HFF-Myc (cell line): ENCODE data around the gene NEK3.

ENCODE experiments used
- DNase-seq: peaks from one replicate; pipeline ENCODE4 v3.0.0-alpha.2; 2011; ENCODE audit warnings: low read depth; ENCODE audit errors: extremely low read depth
- H3K4me3 ChIP-seq: replicated peaks from 2 replicates; pipeline ENCODE4 v1.5.1; 2011; ENCODE audit warnings: low read depth, mild to moderate bottlenecking, control low read depth, low read length
- TF ChIP-seq, protein P1 (sequence below): IDR thresholded peaks from 2 replicates; pipeline ENCODE4 v1.5.1; 2012; ENCODE audit warnings: mild to moderate bottlenecking, low read depth, low read length, control low read depth; ENCODE audit errors: missing control alignments

Gene NEK3

DNA sequence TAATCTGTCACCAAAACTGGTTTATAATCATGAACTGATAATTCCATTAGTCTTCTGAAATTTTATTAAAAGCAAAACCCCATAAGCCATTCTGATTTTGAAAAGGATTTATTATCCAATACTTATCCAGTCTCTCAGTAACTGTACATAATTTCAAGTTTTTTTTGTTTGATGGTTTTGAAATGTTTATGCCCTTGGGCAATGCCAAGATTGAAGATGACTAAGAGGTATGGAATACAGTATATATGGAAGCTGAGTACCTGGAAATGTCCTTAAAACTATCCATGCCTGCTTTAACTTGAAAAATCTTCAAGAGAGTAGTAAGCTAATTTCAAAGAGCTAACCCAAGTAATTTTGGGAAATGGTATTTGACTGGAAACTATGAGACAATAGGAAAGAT, 28.8 kb downstream of the NEK3 start:
- DNase-seq, result no peak
- TF ChIP-seq, protein P1, sequence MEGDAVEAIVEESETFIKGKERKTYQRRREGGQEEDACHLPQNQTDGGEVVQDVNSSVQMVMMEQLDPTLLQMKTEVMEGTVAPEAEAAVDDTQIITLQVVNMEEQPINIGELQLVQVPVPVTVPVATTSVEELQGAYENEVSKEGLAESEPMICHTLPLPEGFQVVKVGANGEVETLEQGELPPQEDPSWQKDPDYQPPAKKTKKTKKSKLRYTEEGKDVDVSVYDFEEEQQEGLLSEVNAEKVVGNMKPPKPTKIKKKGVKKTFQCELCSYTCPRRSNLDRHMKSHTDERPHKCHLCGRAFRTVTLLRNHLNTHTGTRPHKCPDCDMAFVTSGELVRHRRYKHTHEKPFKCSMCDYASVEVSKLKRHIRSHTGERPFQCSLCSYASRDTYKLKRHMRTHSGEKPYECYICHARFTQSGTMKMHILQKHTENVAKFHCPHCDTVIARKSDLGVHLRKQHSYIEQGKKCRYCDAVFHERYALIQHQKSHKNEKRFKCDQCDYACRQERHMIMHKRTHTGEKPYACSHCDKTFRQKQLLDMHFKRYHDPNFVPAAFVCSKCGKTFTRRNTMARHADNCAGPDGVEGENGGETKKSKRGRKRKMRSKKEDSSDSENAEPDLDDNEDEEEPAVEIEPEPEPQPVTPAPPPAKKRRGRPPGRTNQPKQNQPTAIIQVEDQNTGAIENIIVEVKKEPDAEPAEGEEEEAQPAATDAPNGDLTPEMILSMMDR, result no peak
- H3K4me3 ChIP-seq, result no peak overlapping the region

DNA sequence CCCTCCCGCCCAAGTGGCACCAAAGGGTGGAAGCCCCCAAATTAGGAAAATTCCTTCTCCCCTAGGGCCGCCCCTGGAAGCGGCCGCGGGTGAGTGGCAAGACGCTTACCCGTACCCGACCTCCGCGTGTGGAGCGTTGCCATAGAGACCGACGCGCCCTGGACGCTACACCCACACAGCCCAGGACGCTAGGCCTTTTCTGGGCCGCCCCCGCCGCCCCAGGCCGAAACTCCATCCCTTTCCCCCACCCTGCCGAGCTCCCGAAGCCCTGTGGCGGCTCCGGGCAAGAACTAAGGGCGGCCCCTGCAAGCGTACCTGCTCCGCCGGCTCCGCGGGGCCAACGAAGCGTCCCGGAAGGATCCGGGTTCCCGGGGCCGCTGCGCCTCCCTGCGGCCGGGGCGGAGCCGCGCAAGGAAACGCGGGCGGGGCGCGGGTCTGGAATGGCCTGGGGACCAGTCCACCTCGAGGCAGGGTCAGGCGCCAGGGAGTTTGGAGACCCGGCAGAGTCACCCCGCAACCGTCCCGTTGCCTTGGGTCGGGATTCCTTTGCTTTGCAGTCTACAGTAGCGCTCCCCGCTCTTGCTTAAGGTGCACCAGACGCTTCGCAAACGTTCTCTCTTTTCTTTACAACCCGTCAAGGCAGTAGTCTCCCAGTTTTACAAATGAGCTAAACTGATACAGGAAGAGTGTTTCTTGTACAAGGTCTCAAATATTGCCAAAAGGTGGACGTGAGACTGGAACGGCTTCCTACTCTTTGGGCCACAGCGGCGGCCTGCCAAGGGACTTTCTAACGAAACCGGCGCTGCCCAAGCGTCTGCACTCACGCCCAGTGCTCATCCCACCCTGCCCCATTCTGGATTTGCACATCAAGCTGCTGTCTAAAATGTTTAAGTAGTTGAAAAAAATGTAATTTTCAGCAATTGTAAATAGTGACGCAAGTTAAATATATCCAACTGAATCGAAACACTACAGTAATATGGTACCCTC, 30.4 kb downstream of the NEK3 start, which contains the start of gene NEK5:
NEK5 (minus strand) TSS at position 360 of the 987 bp plus-strand sequence. CDS start 1,591 bp downstream, outside the sequence.
- DNase-seq, result peak; percentile 2
- TF ChIP-seq, protein P1, result peak; percentile 78
- peak within 1 kb of the TSS; percentile 61 for H3K4me3 ChIP-seq

DNA sequence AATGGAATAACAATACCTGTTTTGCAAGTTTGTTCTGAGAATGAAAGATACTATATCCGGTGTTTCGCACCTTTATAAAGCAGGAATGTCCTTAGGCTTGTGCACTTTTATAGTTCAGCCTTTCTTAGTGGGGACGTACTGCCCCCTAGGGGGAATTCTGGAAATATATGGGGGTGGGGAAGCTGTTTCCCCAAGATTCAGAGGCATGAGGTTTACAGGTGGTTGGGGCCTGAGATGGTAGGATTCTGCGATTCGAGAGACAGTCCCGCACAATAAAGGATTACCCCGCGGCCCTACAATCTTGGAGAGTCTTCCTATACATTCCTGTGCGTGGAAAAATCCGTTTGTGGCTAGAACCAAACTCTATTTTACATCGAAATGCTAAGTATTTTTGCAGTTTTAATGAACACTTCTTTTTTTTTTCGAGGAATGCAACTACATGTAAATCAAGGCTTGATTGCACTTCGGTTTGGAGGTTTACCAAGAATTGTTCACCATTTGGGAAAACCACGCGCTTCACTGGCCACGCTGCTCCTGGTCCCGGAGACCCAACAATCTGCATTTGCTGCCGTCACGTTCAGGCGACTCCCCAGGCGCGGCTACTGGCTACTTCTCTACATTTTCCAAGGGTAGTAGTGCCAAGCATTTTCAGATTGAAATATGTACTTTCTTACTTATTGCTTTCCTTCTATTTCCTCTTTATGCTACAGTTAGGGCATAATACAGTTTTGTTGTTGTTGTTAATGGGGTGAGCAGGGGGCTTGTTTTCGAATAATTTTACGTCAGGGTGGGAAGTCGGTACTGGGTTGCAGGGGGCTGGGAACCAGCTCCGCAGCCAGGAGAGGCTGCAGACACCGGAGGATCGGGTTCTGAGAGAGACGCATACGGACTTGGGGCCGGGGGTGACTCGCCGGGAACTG, 31.4 kb downstream of the NEK3 start:
- TF ChIP-seq, protein P1, result peak; percentile 81
- peak overlapping the region; percentile 61 for H3K4me3 ChIP-seq
- peak; percentile 40 for DNase-seq

DNA sequence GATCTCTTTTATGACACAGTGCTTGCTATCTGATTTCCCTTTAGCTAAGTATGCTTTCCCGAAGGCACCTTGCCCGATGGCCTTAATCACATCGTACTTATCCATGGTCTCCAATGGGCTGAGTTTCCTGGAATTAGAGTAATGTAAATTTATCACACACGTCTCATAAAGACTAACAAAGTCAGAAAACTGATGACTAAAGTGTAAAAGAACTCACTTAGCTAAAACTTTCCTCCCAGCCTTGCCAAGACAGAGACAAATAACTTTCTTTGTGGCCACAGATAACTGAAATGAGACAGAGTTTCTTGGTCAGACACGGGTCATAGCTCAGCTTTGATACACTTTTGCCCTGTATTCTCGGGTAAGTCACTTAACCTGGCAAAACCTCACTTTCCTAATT, 32.0 kb downstream of the NEK3 start:
- no peak for DNase-seq
- TF ChIP-seq, protein P1, result no peak
- no peak overlapping the region for H3K4me3 ChIP-seq

DNA sequence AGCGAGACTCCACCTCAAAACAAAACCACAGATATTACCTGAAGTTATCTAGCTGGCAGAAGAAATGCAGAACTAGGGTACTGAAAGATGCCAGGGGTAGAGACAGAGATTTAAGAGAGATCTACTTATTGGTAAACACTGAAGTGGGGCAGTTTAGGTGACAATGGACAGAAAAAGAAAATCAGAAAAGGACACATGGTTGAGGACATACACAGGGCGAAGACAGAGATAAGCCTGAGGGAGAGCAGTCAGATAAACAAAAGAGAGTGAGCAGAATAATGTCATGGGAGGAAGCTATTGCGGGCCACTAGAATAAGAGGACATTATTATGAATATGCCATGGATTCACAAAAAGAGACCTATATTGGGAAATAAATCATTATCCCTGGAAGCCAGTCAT, 33.9 kb downstream of the NEK3 start:
- no peak for DNase-seq
- TF ChIP-seq, protein P1, result no peak
- no peak overlapping the region for H3K4me3 ChIP-seq

DNA sequence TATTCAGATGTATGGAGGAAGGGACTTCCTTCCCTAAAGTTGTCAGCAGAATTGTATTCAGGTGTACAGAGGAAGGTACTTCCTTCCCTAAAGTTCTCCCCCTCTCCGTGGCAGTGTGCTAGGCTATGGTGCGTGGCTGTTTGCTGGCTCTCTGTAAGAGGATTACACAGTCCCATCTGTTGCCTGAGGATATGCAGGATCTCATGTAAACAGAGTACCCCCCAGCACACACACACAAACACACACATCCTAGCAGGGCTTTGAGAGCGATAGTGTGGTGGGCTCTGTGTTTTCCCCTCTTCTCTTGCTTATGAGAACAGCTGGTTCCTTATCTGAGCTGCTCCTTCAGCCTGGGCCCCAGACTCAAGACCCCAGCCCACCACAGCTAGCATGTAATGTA, 40.8 kb downstream of the NEK3 start:
- TF ChIP-seq, protein P1, result no peak
- H3K4me3 ChIP-seq, result no peak overlapping the region
- no peak for DNase-seq
